PFSK-1 (cell line): ENCODE results near the gene ULBP1.
A peak's percentile ranks its signal among the peaks of the same experiment; 100 is the strongest.

Experiments used
- FOXP2 ChIP-seq: optimal IDR thresholded peaks from 2 replicates; pipeline ENCODE3; 2011; ENCODE audit warnings: borderline replicate concordance, control low read depth, inconsistent platforms; ENCODE audit not compliant: insufficient read depth; ENCODE audit errors: extremely low read length, extremely low read depth
- REST ChIP-seq, 2 experiments: IDR thresholded peaks; 2 replicates each; pipeline versions ENCODE4 v1.6.1 to v1.8.0; 2011 to 2012; ENCODE audit warnings: low read depth in 2 of 2, low read length in 2 of 2, control low read depth in 1 of 2, inconsistent platforms in 1 of 2, mild to moderate bottlenecking in 1 of 2, moderate library complexity in 1 of 2; ENCODE audit not compliant: insufficient read depth in 1 of 2
- SIN3A ChIP-seq: IDR thresholded peaks from 2 replicates; pipeline ENCODE4 v1.6.1; 2012; ENCODE audit warnings: mild to moderate bottlenecking, low read length, moderate library complexity, borderline replicate concordance; ENCODE audit not compliant: insufficient read depth
- TAF1 ChIP-seq: IDR thresholded peaks from 2 replicates; pipeline ENCODE4 v1.6.1; 2012; ENCODE audit warnings: low read length, control low read depth, borderline replicate concordance; ENCODE audit not compliant: insufficient read depth

- TF ChIP-seq TAF1, result no peak
- TF ChIP-seq REST (IDR thresholded peaks at IDR 0.05; ENCODE audit: insufficient read depth in 1 of 2, low read depth in 2 of 2, low read length in 2 of 2), result no peak
- TF ChIP-seq SIN3A, result no peak
- TF ChIP-seq FOXP2, result peak; percentile 37
Observed at GRCh38 chr6:149963462-149964307, at the start of gene ULBP1.
